GM19240 (cell line): Measurements from ENCODE around the gene KRTAP25-1.

Source experiments
- DNase-seq: peaks from one replicate; pipeline ENCODE4 v3.0.0; 2011; ENCODE audit warnings: low spot score; ENCODE audit not compliant: insufficient read length

Gene KRTAP25-1, protein sequence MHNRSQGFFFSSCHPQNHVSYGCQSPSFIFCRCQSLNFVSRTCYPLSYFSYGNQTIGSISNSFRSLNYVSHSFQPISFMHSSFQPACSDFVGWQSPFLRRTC

DNA sequence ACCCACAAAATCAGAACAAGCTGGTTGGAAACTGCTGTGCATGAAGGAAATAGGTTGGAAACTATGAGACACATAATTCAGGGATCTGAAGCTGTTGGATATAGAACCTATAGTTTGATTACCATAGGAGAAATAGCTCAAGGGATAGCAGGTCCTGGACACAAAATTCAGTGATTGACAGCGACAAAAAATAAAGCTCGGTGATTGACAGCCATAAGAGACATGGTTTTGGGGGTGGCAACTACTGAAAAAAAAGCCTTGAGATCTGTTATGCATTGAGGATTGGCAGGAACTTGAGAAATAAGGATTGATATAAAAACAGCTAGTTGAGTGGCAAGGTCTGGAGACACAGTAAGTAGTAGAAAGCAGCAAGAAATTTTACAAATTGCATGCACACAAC, at the start of gene KRTAP25-1:
KRTAP25-1 (minus strand) TSS at position 300 of the 400 bp plus-strand sequence; CDS start at position 276, 24 bp downstream.
- no peak for DNase-seq

DNA sequence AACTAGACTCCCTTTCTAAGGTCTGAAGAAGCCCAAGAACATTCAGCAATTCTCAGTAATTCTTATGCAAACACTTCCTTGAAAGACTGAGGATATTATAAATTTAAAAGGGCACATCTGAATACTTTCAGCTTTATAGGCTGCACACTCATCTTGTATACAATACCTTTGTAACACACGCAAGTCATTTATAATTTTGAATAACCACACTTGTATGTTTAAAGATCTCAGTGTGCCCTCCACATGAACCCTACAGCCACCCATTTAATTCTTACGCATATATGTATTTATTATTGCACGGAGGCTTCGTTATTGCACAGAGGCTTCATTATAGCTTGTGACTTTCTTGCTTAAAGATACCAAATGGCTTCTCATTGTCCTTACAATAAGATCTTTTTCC, 49.4 kb upstream of the KRTAP25-1 start:
- no peak for DNase-seq

DNA sequence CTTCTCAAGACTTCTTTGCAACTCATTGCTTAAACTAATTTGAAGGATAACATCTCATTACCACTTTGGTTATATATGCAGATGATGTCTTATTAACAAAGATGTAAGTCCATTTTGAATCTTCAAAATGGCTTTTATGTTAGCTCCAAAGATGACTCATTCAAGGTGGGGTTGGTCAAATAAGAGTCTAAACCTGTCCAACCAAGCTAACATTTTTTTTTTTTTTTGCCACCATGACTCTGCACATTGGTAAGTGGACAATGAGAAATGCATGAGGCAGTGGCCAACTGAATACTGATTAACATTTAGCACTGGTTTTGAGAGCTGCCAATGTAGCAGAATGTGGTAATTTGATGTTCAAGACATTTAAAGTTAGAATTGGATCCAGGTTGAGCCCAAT, 48.5 kb upstream of the KRTAP25-1 start:
- no peak for DNase-seq

DNA sequence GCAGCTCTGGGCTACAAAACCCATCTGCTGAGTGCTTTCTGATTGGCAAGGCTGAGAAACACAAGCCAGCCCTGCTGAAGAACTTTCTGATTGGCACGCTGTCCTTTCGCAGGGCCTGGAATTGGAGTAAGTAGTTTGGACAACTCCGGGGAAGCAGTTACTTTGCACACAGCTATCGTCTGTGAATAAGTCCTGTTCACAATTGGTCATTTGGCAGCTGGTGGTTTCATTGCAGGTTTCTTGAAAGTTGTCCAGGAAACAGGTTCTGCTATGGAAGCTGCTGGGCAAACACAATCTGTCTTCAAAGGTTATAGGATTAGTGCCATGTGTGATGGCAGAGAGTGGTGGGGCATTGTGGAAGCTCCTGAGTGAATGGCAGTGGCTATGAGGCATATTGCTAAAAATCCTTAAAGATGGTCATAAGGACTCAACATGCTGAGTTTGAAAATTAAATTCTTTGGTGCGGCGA, 48.0 kb upstream of the KRTAP25-1 start, which contains the start of gene KRTAP27-1:
KRTAP27-1 (minus strand) TSS at position 419 of the 469 bp plus-strand sequence; CDS start at position 393, 26 bp downstream.
- no peak for DNase-seq

DNA sequence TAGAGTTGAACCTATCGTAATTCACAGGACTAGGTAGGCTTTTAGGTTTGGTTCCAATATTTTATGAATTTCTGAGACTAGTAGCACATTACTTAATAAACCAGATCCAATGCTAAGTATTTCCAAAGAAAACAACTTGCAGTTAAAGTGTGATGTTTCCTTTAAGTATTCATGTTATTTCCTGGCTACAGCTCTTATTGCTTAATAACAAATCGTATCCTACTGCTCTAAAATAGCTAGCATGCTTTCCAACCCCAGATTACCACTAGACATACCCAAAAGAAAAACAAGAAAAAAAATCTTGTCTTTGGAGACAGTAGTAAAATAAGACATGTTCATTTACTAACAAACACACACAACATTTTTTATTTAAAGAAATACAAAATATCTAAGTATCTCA, 47.3 kb upstream of the KRTAP25-1 start:
- DNase-seq, result no peak

DNA sequence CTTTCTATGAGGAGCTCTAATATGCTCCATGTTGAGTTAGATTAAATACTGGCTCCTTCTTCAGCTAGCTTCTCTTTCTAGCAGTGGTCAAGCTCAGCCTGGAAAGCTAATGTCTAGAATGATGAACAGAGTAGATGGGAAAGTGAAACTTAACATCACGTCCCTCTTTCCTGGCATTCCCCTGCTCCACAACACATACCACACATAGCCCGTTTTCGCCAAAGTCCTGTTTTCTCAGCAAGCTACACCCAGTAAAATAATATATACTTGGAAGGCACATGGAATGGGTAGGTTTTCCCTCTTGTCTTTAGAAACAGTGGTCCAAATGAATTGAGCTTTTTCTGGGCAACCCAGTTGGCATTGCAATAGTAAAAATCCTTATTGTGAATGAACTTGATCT, 44.4 kb upstream of the KRTAP25-1 start:
- DNase-seq, result no peak

DNA sequence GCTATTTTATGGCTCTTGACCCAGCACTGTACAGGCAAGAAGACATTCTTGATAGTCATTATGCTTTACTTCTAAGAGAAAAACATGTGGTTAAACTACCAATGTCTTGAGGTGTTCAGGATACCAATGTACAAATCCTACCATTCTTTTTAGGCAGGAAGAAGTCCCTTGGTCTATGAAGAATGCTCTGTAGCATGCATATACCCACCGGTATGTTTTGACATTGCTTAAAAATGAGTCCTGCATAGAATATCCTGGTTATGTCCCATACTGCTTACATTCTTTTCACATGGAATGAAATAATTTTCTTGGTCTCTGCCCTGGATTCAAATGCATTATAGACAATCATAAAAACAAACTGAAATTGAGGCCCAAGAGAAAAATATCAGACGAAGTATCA, 43.4 kb upstream of the KRTAP25-1 start:
- DNase-seq, result no peak

DNA sequence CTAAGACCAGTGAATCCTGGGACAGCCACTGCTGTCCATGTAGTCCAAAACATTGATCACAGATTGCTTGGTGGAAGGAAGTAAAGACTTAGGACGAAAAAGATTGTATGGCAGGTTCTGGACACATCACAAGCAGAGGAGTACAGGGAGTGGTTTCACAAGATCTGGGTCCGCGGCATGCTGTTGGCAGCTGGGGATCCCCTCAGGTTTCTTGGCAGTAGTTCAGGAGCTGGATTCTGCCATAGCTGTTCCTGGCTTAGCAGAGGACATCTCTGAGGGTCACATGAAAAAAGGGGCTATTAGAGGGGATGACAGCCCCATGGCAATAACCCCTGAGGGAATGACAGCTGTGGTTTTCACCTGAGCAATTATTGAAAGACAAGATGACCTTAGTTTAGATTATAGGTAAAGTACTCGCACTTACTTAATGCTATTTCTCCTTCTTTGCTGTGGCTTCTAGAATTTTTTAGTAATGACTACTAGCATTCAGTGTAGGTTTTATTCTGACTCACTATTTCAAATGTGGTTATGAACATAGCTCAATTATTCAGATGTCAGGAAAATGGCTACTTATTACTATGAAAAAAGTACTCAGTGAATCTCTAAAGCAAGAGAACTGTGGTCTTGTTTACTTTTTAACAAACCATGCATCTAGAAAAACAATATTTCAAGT, 40.0 kb upstream of the KRTAP25-1 start:
- no peak for DNase-seq

DNA sequence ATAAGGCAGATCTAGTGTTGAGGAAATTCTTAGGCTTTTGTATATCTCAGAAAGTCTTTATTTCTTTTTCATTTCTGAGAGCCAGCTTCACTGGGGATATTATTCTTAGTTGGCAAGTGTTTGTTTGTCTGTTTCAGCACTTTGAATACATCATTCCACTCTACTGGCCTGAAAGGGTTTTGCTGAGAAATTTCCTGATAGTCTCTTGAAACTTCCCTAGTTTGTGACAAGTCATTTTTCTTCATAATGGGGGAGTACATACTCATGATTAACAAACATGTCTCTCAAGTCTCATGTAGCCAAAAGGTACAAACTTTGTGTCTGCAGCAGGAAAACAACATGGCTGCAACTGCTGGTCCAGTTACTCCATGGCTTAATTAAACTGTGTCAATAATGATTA, 37.1 kb upstream of the KRTAP25-1 start:
- no peak for DNase-seq

DNA sequence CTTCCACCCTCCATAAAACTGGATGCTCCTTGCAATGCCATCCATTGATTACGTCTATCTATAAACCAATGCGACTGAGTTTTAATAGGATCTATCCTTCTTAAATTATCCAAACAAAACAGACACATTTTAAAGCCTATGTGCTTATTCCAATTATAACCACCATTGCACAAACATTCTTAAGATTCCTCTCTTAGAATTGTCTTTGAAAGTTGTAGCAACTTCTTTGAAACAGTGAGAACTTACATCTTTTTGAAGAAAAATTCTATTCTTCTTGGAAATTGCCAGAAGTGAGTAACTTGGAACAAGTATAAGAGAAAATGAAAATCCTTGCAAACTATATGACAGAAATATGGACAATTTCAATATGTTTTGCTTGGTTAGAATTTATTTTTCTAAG, 30.9 kb upstream of the KRTAP25-1 start, which contains the start of gene KRTAP26-1:
KRTAP26-1 (minus strand) TSS at position 101 of the 400 bp plus-strand sequence. CDS start 280 bp downstream, outside the sequence.
- no peak for DNase-seq

DNA sequence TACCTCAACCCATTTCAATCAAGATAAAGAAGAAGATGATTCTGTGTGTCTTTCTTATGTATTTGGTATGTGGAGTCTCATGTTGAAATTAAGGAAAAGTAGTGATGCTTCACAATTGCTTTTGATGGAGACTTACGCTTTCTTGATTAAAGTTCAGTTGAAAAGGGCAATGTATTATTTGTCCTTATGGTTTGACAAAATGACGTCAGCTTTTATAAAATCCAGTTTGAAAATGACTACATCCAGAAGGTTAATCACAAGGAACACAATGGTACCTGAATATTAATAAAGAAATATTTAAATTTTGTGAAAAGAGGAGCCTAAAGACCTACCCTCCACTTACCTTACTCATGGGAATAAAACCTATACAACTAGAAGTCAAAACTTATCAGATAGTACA, 26.4 kb upstream of the KRTAP25-1 start:
- DNase-seq, result no peak

DNA sequence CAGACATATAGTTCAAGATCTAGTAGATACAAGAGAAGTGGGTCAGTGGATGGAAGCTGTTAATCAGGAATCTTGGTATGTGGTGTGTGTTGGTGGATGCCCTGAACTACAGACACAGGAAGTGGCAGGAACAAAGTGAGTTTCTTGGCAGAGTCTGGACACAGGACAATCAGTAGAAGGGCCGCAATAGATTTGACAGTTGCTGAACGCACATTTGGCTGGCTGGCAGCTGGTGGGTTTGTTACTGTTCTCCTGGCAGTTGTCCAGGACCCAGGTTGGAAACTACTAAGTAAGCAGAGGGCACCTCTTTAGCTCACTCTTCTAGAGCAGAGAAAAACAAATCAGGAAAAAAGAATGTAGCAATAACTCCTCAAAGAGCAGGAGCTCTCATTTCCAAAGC, 17.6 kb upstream of the KRTAP25-1 start:
- no peak for DNase-seq

DNA sequence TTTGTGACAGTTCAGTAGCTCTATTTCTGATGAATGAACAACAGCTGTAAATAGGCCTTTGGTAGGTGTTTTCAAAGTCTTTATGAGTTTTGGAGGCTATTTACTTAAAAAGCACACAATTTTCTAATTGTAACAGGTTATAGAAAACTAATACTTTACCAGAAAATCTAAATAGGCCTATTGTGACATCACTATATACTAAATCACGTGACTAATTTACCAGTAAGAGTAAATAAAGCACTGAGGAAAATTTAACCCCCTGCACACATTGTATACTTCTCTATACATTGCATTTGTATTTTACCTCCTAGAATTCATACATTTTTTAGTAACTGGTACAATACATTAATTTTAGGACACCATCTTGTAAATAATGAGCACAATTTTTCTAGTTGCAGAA, 15.8 kb upstream of the KRTAP25-1 start:
- DNase-seq, result no peak

DNA sequence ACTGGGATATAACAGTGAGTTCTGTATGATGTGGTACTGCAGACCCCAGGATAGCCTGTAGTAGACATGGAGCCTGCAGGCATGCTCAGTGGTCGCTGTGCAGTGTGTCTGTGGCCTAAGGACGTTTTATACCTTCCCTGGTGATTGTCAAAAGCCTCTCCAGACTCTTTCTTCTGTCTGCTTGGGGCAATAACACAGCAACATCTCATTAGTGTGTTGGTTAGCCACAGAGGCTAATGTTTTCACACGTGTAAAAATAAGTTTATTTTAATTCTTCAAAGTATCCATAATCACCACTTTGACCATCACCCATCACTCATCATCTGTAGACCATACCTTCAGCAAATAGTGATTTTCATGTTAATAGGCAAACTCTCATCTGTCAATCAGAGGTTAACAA, 6.5 kb downstream of the KRTAP25-1 start, which contains the start of gene KRTAP24-1:
KRTAP24-1 (minus strand) TSS at position 101 of the 400 bp plus-strand sequence; CDS start at position 83, 18 bp downstream.
- no peak for DNase-seq

DNA sequence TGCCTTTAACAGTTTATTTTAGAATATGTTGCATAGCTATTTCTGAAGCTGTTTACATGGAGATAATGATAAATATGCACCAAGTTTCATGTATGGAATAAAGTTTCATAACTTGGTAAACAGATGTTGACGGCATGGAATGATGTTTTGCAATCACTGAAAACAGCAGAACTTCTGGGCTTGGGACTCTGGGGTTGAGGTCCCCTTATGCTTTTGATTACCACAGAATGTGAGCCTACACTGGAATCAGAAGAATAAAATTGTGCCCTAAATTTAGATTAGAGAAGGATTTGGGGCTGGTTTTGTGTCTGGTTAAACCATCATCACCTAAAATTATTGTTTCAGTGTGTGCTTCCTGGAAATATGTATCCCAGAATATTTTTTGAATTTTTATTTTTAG, 17.7 kb downstream of the KRTAP25-1 start:
- DNase-seq, result no peak

DNA sequence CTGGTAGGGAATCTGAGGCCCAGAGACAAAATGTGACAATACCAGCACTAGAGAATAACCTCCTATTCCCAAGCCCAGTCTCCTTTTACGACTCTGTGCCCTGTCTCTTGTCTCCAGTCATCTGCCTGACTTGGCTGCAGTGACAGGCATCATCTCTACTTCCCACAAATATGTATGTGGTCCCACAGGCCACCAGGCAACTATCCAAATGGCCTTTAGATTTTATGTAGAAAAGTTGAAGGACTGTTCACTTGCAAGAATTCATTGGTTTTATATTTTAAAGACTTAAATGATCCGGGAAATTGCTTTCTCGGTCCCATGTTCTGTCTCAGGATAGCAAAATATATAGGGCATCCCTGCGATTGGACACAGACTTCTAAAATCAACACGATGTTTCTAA, 18.2 kb downstream of the KRTAP25-1 start:
- DNase-seq, result no peak

DNA sequence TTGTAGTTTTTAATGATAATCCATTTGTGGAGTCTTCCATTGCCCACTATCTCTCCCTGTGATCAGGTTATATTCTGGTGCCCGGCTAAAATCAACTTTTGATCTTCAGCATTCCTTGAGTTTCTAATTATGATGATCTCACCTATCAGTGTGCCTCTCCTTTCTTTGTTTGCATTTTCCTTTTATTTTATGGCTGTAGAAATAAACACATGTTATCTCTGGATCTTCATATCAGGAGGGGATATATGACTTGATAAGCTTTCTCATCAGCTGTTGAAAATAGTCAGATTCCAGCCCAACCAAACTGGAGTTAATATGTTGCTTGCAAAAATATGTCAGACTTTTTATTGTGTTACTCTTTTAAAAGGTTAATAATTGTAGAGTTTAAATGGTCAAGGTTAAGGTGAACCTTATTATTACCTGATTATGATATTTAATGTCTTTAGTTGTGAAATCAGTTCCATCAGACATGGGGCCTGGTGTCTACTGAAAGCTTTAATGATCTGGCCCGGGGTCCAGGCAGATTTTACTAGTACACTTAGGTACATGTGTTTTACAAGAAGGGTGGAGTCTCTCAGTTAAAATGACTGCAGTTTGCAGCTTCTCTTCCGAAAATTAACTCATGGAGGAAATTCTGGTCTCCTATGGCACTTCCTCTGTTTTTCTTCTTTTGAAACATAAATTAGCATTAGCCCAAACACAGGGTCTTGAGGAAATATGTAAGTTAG, 19.3 kb downstream of the KRTAP25-1 start:
- DNase-seq, result no peak

DNA sequence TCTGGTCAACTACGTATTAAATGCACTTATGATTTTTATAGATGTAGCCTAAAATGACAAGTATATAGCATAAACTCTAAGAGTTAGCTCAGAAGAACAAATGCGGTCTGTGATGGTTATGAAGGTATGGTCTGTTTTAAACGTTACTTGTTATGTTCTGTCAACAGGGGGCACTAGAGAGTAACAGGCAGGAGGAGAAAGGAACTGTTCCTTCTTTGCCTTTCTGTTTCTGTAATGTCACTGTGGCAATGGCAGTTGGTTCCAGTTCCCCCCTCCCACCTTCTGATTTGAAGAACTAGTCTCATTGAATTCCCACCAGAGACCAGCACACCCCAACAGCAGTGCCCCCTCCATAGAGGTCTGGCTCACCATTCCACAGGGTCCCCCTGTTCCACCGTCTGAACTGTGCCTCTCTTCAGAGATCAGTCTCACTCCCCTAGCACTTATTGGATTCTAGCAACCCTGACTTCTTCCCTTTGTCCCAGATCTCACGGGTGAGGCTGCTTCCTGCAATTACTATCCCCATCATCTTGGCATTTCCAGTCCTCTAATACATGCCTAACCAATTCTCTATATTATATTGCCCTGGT, 20.6 kb downstream of the KRTAP25-1 start:
- DNase-seq, result no peak

DNA sequence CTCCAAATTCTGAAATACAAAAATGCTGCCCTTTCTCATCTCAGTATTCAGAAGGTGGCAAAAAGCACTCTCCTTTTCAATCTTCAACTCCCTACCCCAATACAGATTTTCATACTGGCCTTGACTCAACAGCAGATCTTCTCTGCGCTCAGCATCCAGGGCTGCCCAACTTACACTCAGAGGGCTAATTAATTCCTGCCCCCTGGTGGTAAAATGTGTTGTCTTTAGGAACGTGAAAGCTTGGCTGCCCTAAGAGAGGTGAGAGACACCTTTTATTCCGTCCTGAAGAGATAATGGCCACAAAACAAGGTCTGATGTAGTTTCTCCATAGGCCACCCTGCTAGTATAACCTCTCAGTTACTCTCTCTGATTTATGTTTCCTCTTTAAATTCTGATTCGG, 31.5 kb downstream of the KRTAP25-1 start:
- no peak for DNase-seq

DNA sequence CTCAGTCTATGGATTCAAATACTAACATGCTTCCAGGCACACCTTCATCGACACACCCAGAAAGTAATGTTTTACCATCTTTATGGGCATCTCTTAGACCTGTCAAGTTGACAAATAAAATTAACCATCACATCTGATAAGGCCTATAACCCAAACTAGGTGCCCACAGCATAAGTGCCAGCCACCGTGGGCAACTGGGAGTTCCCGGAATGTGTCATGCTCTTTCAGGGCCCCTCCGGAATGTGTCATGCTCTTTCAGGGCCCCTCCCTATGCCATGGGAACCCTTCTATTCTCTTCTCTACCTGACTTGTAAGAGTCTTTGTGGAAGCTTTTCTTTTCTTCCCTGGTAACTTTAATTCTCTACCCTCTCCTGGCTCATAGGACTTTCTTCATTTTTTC, 33.2 kb downstream of the KRTAP25-1 start:
- no peak for DNase-seq

DNA sequence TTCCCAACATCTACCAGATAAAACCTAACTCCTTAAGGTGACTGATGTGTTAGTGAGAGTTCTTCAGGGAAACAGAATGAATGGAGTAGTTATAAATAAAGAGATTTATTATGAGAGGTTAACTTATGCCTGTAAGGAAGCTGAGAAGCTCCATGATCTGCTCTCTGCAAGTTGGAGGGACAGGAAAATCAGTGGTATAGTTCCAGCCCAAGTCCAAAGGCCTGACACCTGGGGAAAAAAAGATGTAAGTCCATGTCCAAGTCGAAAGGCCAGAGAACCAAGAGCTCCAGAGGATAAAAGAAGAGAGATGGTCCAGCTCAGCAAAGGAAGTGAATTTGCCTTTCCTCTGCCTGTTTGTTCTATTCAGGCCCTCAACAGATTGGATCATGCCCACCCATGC, 33.6 kb downstream of the KRTAP25-1 start:
- no peak for DNase-seq

DNA sequence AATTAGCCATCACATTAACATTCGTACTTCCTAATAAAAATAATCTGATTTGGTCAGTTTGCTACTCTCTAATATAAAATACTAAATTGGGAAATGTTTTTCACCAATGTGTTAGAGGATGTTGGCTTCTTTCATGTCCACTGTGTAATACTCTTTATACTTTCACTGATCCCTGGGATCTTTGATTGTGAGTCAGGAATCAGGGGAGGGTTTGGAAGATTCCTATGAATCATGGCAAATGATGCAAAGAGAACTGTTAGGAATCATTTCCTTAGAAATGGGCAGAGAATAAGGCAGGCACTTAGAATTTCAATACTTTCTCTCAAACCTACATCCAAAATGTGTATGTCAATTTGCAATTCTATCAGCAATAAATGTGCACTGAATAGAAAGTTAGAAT, 37.5 kb downstream of the KRTAP25-1 start:
- DNase-seq, result no peak
